Measurements from ENCODE around the gene CASP12.

Gene CASP12

DNA sequence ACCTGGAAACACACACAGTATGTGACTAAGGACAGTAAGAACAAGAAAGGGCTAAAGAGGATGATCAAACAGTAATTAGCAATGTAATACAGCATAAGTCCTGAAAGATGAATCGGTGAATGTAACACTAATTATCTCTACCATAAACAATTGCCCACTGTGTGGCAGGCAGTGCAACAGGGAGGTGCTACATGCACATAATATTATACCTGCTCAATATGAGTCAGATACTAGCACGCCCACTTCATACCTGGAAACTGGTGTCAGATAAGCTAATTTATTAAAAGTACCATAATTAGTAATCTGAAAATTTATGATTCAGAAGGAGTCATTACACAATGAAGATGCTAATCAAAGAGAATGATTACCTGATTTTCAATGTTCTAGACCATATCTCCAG is 14.9 kb downstream of the CASP12 start:
- DNase-seq: no peak

DNA sequence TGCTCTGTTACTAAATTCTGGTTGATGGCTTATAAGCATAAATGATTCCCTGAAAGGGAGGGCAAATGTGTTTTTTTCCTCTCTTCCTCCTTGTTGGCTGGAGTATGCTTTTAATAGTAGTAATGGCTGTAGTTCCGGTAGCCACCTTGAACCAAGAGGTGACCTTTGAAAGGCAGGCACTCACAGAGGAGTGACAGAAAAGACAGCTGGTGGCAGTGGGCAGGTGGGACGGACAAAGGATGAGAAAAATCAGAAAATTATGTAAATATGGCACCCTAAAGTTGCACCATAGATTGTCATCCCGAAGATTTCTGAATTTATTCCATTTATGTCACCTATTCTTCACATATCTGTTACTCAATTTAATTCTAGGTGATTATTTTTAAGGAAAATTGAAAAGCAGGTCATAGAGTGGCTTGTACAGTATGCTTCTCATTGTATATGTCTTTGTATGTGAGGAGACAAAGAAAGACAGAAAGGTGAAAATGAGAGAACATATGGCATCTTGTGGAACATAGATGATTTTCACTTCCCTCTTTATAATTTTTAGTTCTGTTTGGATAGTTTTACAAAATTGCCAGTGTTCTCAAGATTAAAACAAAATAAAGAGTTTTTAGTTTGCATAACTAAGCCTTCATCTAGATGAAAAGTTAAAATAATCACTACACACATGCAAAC is 17.0 kb downstream of the CASP12 start:
- no peak for DNase-seq

DNA sequence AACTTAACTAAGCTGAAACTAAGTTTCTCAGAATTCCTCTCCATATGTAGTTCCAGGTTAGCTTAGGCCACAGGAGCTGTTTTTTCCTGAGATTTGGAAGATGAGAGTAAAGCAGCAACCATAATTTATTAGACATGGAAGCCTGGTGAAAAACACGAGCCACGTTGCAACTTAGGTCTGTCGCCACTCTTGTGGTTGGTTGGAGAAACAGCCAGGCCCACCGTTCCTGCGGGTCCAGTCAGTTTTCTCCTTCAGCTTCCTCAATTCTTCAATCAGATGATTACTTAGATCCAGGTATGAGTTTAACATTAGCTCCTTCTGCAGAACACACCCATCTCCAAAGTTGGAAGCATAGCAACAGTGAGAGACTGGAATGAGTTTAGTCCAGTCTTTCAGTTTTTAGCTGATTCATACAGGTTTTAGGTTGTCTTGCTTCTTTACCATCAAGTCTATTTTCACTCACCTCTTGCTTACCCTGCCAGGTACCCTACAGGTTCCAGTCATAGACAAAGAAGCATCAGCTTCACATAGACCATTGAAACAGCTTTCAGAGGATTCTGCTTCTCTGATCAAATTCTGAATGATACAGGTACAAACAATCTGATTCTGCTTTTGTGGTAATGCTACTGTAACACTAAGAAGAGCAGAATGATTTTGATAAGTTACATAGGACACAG is 18.6 kb downstream of the CASP12 start:
- no peak for DNase-seq

DNA sequence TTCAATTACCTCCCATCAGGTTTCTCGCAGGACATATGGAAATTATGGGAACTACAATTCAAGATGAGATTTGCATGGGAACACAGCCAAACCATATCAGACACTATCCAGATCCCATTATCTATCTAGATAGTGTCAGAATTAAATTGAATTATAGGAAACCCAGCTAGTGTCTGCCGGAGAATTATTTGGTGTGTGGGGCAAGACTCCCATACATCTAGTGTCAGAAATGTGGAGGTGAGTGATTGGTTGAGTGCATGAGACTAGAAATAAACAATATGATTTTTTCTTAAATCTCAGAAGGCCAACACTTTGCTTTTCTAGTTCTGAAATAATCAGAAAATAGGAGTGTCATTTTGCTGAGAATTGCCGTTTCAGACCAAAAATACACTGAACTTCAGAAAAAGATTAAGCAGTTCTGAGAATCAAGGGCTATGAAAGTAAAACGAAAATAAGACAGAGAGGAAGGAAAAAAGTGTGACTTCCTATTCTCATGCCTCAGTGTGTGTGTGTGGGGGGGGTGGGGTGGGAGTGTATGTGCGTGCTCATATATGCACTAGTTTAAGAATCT is 21.3 kb downstream of the CASP12 start:
- DNase-seq: no peak

DNA sequence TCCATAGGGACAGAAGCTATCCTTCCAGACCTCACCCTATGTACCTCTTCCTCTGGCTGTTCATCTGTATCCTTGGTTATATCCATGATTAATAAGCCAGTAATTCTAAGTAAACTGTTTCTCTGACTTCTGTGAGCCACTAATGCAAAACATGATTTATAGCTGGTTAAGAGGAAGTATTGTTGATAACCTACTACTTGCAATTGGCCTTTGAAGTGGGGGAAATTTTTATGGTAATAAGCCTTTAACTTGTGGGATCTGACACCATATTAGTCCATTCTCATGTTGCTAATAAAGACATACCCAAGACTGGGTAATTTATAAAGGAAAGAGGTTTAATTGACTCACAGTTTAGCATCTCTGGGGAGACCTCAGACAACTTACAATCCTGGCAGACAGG is 21.9 kb downstream of the CASP12 start:
- DNase-seq: no peak

DNA sequence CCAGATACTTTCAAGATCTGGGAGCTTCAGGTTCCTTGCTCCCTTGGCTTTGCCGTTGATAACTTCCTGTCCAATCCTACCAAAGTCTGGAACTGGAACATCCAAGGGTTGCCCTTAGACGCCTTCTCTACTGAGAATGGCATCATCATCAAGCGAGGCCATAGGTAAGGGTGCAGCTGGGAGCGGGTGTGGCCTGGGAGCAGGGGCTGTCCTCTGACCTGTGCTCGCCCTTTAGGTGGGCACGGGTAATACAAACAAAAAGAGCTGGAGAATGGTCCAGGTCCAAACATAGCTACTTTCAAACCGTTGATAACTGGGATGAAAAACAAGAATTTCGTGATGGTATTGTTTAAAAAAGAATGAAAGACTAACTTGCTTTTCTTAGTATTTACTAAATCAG is 25.0 kb downstream of the CASP12 start:
- DNase-seq: no peak

DNA sequence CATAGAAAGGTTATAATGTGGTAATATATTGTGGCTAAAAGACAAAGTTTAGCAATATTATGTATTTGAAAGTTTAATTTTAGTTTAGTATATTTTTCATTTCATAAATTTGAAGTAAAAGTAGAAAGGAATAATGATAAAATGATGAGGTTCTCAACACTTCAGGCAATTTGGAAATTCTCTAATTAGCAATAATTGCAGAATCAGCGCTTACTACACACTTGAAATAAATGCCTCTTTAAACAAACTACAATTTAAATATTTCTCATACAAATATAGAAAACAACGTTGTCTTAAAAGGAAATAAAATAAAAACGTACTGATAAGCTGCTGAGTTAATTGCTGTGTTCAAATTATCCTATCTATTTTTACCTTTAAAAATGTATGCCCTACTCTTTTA is 25.9 kb downstream of the CASP12 start:
- DNase-seq: no peak

DNA sequence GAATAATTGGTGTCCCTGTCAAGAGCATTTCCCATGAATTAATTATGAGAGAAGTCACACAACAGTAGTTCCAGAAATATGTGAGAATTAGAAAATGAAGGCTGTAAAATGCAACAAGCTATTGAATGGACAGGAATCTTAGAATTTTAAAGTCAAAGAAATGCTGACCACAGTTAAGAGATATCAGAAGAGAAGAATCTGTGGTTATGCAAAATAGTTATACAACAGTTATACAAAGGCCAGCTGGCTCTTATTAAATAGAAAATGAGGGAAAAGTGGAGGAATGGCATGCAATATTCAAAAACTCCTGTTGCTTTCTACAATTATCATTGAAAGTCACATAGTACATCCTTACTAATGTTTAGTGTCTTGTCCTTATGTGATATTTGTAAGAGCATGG is 27.4 kb downstream of the CASP12 start:
- peak; percentile 42 for DNase-seq

DNA sequence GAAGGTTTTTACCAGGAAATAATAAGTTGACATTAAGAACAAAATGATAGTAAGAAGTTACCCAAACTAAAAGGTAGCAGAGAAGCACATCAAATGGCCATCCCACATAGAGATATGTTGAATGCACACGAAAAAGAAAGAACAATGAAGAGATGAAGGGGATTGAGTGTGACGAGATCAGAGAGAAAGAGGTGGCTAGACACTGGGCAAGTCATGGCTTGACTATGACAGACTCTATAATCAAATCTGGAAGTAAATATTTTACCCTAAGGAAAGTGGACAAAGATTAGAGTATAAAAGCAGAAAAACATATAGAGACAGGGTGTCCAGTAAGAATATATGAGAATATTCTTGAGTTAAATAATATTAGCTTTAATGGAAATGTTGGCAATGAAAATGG is 31.4 kb downstream of the CASP12 start:
- DNase-seq: no peak

DNA sequence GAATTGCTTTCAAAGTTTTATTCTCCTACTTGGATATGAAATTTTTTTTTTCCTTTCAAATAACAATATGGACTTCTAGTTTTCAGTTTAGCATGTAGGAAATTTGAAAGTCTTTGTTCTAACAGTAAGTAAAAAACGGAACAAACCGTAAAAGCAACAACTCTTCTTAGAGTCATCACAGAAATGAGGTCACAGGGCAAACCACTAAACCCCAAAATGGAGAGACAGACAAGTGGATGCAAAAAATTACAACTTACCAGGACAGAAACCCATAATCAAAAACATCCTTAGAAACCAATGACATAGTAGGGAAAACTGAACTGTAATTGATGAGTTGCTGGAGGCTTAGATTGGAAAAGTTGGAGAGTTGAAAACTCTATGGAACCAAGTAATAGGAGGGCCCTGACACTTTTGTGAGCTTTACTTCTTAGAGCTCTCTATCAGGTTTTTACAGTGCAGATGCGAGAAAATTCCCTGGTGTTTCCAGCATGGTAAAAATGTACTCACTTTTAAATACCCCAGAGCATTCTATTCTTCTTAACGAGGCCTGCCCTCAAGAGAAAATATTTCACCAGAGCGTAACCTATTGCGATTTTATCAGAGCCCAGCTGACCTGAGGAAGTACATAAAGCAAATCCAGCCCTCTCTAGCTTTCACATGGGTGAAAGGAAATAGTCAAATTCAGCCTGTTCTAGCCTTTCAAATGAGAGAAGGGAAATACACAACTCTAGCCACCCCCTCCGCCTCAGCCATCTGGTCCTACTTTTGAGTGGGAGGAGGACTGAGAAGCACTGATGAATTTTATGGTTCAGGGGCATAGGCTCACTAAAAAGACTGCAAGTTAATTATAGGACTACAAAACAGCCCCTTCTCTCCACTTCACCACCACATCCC is 39.1 kb downstream of the CASP12 start:
- no peak for DNase-seq

DNA sequence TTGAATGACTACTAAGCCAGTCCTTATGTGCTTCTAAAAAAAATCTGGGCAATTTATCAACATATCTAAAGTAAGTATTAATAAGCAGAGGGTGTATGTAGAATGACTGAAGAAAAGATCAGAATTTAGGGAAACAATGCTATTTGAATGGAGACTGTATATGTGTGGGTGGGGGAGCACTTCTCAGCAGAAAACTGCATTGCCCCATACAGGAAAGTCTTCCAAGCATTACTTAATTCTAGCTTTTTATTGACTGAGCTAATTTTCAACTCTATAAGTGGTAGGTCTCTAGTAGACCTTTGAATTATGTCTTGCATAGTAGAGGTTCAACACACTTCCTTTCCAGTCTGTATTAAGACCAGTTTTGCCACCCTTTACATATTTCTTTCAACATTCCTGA is 41.7 kb downstream of the CASP12 start:
- no peak for DNase-seq

DNA sequence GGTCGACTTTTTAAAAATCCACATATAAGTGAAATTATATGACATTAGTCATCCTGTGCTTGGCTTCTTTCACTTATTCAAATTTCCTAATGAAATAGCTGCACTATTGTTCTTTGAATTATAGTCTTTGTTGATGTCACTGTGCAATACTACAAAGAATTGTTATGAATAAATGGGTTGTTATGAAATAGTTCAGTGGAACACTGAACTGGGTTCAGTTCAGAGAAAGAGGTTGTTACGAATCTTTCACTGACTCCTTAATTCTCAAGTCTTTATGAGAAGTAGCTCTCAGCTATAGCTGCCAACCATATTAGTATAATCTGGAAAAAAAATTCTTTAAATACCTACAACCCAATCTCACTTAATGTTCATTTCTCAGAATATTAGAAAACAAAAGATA is 42.3 kb downstream of the CASP12 start:
- DNase-seq: no peak

DNA sequence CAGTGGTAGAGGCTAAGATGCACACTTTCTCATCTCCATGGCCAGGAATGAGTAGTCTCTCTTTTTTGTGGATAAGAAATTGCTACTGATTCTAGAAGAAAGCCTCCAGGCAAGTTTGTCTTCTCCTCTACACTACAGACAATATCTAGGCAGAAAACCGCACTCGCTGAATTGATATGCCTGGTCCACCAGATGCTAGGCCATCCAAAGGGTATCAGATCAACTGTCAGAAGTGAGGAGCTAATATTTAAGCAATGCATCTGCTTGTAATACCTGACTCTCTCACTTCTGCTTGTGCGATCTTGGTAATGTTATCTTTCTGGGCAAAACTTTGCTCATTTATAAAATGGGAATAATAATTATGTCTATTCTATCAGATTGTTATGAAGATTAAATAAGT is 45.0 kb downstream of the CASP12 start:
- no peak for DNase-seq

DNA sequence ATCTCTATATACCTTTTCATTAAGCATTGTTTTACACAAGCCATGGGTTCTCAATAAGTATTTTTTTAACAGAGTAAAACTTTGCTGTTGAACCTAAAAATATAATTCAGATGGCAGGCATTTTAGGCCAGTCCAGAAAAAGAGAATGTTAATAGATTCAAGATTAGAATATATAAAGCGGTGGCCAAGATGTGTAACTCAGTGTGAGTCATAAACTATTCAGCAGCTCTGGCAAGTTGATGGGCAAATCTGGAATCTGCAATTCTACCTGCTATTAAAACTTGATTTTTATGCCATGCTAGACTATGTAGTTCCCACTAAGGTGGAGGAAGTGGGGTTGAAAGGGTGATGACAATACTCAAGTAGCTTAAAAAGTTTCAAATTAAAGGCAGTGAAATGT is 45.4 kb downstream of the CASP12 start:
- DNase-seq: peak; percentile 14

DNA sequence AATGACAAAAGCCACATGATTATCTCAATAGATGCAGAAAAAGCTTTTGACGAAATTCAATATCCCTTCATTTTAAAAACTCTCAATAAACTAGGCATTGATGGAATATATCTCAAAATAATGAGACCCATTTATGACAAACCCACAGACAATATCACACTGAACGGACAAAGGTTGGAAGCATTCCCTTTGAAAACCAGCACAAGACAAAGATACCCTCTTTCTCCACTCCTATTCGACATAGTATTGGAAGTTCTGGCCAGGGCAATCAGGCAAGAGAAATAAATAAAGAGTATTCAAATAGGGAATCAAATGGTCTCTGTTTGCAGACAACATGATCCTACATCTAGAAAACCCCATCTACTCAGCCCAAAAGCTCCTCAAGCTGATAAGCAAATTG is 52.0 kb downstream of the CASP12 start:
- no peak for DNase-seq

DNA sequence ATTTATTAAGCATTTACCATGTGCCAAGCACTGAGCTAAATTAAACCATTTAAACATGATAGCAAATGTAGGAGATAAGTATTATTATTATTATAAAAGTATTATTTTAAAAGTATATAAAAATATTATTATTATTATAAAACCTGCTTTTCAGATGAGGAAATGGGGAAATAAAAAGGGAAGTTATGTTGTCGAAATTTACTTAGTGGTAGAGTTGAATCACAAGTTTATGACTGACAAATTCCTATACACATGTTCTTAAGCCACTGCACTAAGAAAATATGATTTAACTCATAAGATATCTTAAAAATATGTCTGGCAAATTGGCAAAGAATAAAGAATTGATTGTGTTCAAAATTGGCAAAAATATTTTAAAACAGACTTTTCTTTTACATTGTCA is 53.8 kb downstream of the CASP12 start:
- DNase-seq: no peak

DNA sequence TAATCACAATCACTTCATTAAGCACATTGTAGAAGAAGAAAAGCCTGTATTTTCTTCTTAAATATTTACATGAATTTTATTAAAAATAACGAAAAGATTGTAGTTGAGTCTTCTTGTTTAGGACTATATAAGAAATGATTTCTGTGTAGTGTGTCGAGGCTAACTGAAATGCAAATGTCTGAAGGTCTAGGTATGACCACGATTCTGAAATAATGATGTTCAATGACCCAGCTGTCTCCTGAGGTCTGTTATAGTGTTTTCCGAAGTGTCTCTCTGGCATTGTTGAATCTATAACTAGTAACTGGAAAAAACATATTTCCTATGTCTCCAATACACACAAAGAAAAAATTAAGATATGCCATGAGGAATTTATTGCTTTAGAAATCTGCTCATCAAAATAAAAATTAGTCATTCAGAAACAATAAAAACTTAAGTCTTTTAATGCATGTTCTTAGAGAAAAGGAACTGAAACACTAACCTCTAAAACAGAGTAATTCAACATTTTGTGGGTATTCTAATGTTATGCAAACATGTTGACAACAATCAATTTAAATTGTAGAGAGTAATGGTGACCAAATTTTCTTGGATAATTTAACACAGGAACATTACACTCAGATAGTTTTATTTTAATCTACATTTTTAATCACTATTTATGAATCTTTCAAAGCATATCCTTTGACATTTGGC is 55.0 kb downstream of the CASP12 start:
- no peak for DNase-seq

DNA sequence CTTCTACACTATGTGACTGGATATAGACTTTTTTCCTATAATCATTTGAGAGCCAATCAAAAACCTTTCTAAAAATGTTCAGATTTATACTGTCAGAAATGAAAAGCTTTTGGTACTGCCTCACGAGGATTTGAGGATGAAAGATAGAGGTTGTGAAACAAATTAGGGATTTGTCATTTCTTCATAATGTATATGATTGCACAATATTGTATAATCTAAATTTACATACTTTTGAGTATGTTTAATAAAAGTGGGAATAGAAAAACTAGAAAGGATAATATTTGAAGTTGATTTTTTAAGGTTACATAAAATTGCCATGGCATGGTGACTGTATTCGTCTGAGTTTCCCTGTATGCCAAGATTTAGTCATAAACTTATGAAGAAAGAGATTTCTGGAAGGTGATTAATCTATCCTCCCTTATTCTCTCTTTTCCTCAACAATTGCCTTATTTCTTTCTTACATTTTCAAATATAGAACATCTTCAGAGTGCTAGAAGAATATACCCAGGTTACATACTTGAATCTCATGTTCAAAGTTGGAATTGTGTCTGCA is 56.2 kb downstream of the CASP12 start:
- no peak for DNase-seq

DNA sequence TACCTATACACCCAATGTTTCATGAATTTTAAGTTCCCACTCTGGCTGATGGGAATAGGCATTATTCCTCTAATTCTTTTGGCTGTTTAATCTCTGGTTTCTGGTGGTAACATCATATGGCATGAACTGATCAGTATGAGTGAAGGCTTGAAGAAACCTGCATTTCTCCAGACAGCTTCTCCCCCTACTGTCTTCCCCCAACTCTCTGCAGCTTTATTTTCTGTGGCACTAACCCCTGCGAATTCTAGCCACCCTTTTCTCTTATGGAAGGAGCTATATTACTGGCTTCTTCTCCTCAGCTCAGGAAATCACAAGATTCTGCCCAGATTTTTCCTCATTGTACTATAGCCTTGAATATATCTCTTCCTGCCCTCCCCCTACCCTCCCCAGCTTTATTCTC is 57.1 kb downstream of the CASP12 start:
- no peak for DNase-seq

DNA sequence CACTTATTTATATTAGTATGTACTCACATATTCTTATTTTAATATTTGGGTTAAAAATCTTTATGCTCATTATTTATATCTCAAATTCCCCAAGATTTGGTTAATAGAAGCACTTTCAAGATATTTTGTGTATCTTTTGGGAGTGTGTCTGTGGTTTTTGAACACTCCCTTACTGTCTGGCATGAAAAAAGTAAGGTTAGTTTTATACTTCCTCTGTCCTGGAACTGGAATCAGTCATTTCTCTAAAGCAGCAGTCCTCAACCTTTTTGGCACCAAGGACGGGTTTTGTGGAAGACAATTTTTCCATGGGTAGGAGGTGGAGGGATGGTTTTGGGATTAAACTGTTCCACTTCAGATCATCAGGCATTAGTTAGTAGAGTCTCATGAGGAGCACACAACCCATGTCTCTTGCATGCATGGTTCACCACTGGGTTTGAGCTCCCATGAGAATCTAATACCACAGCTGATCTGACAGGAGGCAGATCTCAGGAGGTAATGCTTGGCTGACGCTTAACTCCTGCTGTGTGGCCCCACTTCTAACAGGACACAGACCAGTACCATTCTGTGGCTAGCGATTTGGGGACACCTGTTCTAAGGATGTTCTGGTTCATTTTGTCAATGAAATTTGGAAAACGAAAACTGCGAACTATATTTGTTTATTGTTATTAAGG is 60.2 kb downstream of the CASP12 start:
- DNase-seq: no peak

DNA sequence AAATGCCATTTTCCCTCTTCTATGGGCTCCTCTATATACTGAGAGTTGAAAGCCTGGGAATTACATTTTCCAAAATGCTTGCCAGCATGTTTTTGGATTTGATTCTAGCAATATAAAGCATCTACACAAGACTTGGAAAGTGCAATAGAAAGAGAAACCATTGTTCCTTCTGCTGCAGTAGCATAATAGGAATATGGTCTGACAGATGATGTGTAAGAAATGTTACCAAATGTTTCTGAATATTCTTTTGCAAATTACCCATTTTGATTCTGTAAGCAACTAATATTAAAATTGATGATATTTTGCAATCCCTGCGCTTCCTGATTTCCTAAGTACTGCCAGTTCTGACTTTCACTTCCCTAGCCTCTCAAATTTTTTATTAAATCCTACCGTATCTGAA is 61.6 kb downstream of the CASP12 start:
- no peak for DNase-seq
